Measurements from ENCODE around the gene CCDC141. TPM values are rescaled to one million over a fixed set of nuclear protein-coding genes. Genes with fewer than 3 reads are reported as not detected.

CCDC141 gene
- total RNA-seq, 1 donor from 2014 or later, result not detected

DNA sequence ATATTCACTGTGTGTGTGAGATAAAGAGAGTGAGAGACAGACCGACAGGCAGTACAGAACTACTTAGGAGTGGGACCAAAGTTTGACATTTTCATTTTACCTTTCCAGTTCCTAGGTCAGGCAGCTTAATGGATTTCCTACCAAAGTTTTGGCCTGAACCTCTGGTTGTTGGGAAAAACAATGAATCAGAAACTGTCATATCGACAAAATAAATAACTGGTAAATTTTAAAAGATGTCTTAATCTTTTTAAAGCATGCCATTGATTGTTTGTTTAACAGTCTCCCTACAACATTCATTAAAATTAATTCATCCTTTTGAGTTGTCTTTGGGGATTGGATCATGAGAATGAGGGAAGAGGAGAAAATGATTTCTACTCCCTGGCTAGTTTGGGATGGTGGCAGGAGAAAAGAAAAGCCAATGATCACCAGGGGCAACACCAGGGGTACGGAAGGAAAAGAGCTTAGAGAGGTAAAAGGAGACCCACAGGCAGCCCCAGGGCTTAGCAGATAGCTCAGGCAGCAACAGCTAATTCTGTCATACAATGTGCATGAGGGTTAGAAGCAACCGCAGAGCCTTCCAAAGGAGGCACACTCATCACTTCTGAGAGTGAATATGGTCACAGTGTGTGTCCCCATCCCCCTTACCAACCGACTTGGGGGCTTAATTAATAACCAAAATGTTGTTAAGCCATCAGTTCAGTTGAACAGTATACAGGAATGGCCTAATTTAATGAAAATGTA lies 98.5 kb downstream of the CCDC141 start:
- Histone ChIP-seq H3K36me3 (ENCODE audit: control insufficient read depth, insufficient read depth, low read length) (no peaks in the 10 kb centered on the region), H3K27me3 (ENCODE audit: control insufficient read depth, insufficient read depth, low read length) (no peaks in the 10 kb centered on the region), H3K4me3 (ENCODE audit: low read depth, low read length) (no peak overlapping the region)
- no peak for DNase-seq (ENCODE audit: low read depth)
- TF ChIP-seq, protein P1, sequence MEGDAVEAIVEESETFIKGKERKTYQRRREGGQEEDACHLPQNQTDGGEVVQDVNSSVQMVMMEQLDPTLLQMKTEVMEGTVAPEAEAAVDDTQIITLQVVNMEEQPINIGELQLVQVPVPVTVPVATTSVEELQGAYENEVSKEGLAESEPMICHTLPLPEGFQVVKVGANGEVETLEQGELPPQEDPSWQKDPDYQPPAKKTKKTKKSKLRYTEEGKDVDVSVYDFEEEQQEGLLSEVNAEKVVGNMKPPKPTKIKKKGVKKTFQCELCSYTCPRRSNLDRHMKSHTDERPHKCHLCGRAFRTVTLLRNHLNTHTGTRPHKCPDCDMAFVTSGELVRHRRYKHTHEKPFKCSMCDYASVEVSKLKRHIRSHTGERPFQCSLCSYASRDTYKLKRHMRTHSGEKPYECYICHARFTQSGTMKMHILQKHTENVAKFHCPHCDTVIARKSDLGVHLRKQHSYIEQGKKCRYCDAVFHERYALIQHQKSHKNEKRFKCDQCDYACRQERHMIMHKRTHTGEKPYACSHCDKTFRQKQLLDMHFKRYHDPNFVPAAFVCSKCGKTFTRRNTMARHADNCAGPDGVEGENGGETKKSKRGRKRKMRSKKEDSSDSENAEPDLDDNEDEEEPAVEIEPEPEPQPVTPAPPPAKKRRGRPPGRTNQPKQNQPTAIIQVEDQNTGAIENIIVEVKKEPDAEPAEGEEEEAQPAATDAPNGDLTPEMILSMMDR (IDR thresholded peaks at IDR 0.05; ENCODE audit: insufficient read depth, low read length, poor library complexity, severe bottlenecking), result no peak

DNA sequence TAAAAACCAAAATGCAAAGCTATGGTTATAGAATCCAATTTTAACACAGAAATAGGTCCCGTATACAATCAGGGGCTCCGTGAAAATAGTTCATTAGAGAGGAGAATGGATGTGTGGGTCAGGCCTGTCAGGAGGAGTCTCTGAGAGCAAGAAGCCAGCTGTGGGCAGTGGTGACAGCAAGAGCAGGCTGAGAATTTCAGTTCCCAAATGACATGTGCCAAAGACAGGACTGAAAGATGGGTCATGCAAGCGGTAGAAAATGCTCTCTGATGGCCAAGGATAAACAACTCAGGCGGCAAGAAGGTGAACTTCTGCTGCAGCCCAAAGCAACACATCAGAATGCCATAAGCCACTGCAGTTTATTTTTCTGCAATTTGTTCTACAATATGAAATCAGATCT lies 100.4 kb downstream of the CCDC141 start:
- Histone ChIP-seq H3K36me3 (ENCODE audit: control insufficient read depth, insufficient read depth, low read length) (no peaks in the 10 kb centered on the region), H3K27me3 (ENCODE audit: control insufficient read depth, insufficient read depth, low read length) (no peaks in the 10 kb centered on the region), H3K4me3 (ENCODE audit: low read depth, low read length) (no peak overlapping the region)
- TF ChIP-seq, protein P1 (IDR thresholded peaks at IDR 0.05; ENCODE audit: insufficient read depth, low read length, poor library complexity, severe bottlenecking), result no peak
- DNase-seq (ENCODE audit: low read depth), result no peak

DNA sequence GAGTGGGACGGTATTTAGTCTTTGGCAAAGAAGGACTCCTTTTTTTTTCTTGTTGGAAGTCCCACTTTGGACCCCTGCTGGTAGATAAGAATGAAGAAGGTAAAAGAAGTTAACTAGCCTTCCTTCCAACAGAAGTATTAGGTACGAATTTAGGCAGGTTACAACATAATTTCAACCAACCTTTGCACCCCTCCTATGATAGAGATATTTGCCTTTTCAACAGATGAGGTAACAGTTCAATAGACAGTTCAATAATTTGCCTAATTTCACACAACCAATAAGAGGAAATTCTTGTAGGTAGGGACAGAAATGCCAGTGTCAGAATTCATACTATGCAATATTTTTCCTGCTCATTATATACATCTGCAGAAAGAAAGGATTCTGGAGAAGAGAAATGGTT lies 100.8 kb downstream of the CCDC141 start:
- DNase-seq (ENCODE audit: low read depth), result no peak
- TF ChIP-seq, protein P1 (IDR thresholded peaks at IDR 0.05; ENCODE audit: insufficient read depth, low read length, poor library complexity, severe bottlenecking), result no peak
- H3K4me3 ChIP-seq (ENCODE audit: low read depth, low read length), result no peak overlapping the region

DNA sequence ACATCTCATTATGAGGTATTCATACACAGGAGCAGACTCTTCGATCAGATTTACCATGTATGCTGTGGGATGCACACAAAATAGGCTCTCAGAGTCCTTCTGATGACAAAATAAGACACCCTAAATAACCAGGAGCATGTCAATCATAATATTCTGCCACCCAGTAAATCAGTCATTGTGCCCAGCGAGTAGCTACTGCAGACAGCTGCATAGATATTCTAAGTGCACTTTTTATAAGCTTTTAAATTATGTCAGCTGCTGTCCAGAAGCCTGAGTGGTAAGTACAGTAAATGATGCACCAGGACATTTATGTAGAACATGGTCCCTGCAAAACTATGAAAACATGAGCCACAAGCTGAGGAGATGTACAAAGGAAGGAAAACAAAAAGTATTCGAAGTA lies 102.9 kb downstream of the CCDC141 start:
- TF ChIP-seq, protein P1 (IDR thresholded peaks at IDR 0.05; ENCODE audit: insufficient read depth, low read length, poor library complexity, severe bottlenecking), result no peak
- no peaks in the 10 kb centered on the region for H3K36me3 ChIP-seq (ENCODE audit: control insufficient read depth, insufficient read depth, low read length)
- H3K27me3 ChIP-seq (ENCODE audit: control insufficient read depth, insufficient read depth, low read length), result no peaks in the 10 kb centered on the region
- no peak for DNase-seq (ENCODE audit: low read depth)
- H3K4me3 ChIP-seq (ENCODE audit: low read depth, low read length), result no peak overlapping the region

More for the DNA sequence above, 100.8 kb downstream of the CCDC141 start:
- Histone ChIP-seq H3K36me3 (ENCODE audit: control insufficient read depth, insufficient read depth, low read length) (no peaks in the 10 kb centered on the region), H3K27me3 (ENCODE audit: control insufficient read depth, insufficient read depth, low read length) (no peaks in the 10 kb centered on the region)

DNA sequence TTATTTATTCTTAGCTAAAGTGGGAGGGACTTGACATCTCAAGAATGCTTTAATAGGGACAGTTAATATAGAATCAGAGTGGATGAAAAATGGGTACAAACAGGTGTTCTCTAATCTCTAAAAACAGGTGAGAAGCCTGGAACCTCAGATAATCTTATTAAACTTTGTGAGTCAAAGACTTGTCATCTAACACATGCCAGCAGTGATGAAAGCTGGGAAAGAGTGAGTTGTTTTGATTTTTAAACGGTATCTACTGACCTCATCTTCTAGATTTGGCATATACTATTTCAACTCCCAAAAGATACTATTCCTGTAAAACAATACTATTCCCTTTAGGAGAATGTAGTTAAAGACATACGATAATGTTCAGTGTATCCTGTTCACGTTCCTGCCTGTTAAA lies 103.4 kb downstream of the CCDC141 start:
- no peak overlapping the region for H3K4me3 ChIP-seq (ENCODE audit: low read depth, low read length)
- TF ChIP-seq, protein P1 (IDR thresholded peaks at IDR 0.05; ENCODE audit: insufficient read depth, low read length, poor library complexity, severe bottlenecking), result no peak
- no peak for DNase-seq (ENCODE audit: low read depth)
- no peaks in the 10 kb centered on the region for H3K27me3 ChIP-seq (ENCODE audit: control insufficient read depth, insufficient read depth, low read length)
- H3K36me3 ChIP-seq (ENCODE audit: control insufficient read depth, insufficient read depth, low read length), result no peaks in the 10 kb centered on the region

DNA sequence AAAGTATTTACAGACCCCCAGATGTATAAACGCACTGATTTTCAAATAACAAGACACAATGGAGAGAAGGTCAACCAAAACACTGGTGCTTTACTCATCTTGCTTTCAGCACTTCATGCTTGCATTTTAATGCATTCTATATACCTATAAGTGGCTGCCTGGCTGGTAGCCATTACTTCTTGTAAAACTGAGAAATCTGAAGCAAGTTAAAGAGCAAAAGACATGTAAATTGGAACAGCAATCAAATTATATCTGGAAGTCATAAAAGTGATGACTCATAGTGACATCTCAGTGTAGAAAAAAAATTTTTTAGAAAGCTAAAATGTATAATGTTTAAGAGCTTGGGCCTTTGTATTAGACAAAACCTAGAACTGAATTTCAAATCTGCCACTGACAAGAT lies 106.2 kb downstream of the CCDC141 start:
- Histone ChIP-seq H3K36me3 (ENCODE audit: control insufficient read depth, insufficient read depth, low read length) (no peaks in the 10 kb centered on the region), H3K4me3 (ENCODE audit: low read depth, low read length) (no peak overlapping the region), H3K27me3 (ENCODE audit: control insufficient read depth, insufficient read depth, low read length) (no peaks in the 10 kb centered on the region)
- TF ChIP-seq, protein P1 (IDR thresholded peaks at IDR 0.05; ENCODE audit: insufficient read depth, low read length, poor library complexity, severe bottlenecking), result no peak
- DNase-seq (ENCODE audit: low read depth), result no peak

Data from kidney epithelial cell (primary cell).